BE2C (cell line): ENCODE measurements around the gene PREX1.

Experiments
- DNase-seq: peaks from one replicate; pipeline ENCODE4 v3.0.0-alpha.2; 2020
- H3K27me3 ChIP-seq: fragments of 250-450 bp; sonication (Bioruptor Pico); 2 replicates; pipeline ENCODE4 v1.5.1; 2020; ENCODE audit warnings: mild to moderate bottlenecking
- H3K36me3 ChIP-seq: fragments of 250-450 bp; sonication (Bioruptor Pico); 2 replicates; pipeline ENCODE4 v1.5.1; 2020; ENCODE audit warnings: mild to moderate bottlenecking
- H3K4me1 ChIP-seq: fragments of 250-450 bp; sonication (Bioruptor Pico); 2 replicates; pipeline ENCODE4 v1.5.1; 2020
- H3K4me3 ChIP-seq: 2 replicates; pipeline ENCODE4 v1.5.1; 2011; ENCODE audit warnings: low read depth, low read length
- H3K9me3 ChIP-seq: fragments of 250-450 bp; sonication (Bioruptor Pico); 2 replicates; pipeline ENCODE4 v1.5.1; 2020
- CTCF ChIP-seq: IDR thresholded peaks from 2 replicates; pipeline ENCODE4 v1.5.1; 2012; ENCODE audit warnings: mild to moderate bottlenecking, low read depth, low read length

PREX1 gene

GRCh38 chr20:48824830-48825565 is 2.8 kb downstream of the PREX1 start:
- no peak for TF ChIP-seq CTCF
- no peak overlapping the region for H3K4me3 ChIP-seq
- H3K4me1 ChIP-seq = no peaks in the 10 kb centered on the region
- H3K9me3 ChIP-seq = no peaks in the 10 kb centered on the region
- DNase-seq = no peak
- no peaks in the 10 kb centered on the region for H3K36me3 ChIP-seq
- peaks cover 9% of the 10 kb centered on the region for H3K27me3 ChIP-seq

GRCh38 chr20:48823960-48824498 is 3.8 kb downstream of the PREX1 start:
- H3K27me3 ChIP-seq = peaks cover 9% of the 10 kb centered on the region
- no peaks in the 10 kb centered on the region for H3K36me3 ChIP-seq
- no peaks in the 10 kb centered on the region for H3K4me1 ChIP-seq
- DNase-seq = no peak
- no peak for TF ChIP-seq CTCF
- H3K4me3 ChIP-seq = no peak overlapping the region
- H3K9me3 ChIP-seq = no peaks in the 10 kb centered on the region

GRCh38 chr20:48823476-48823875 is 4.3 kb downstream of the PREX1 start:
- Histone ChIP-seq H3K36me3 (no peaks in the 10 kb centered on the region), H3K9me3 (no peaks in the 10 kb centered on the region), H3K4me3 (no peak overlapping the region), H3K27me3 (peaks cover 9% of the 10 kb centered on the region), H3K4me1 (no peaks in the 10 kb centered on the region)
- no peak for TF ChIP-seq CTCF
- DNase-seq = no peak

GRCh38 chr20:48822879-48823385 is 4.9 kb downstream of the PREX1 start:
- Histone ChIP-seq H3K9me3 (no peaks in the 10 kb centered on the region), H3K27me3 (peaks cover 9% of the 10 kb centered on the region), H3K4me3 (no peak overlapping the region), H3K36me3 (no peaks in the 10 kb centered on the region), H3K4me1 (no peaks in the 10 kb centered on the region)
- TF ChIP-seq CTCF = no peak
- no peak for DNase-seq

GRCh38 chr20:48822178-48822577 is 5.6 kb downstream of the PREX1 start:
- Histone ChIP-seq H3K4me1 (no peaks in the 10 kb centered on the region), H3K4me3 (no peak overlapping the region), H3K27me3 (peaks cover 5% of the 10 kb centered on the region), H3K36me3 (no peaks in the 10 kb centered on the region), H3K9me3 (no peaks in the 10 kb centered on the region)
- no peak for DNase-seq
- no peak for TF ChIP-seq CTCF

- no peaks in the 10 kb centered on the region for H3K4me1 ChIP-seq
- H3K9me3 ChIP-seq = no peaks in the 10 kb centered on the region
- no peak for DNase-seq
- no peak overlapping the region for H3K4me3 ChIP-seq
- TF ChIP-seq CTCF = no peak
- no peaks in the 10 kb centered on the region for H3K27me3 ChIP-seq
- H3K36me3 ChIP-seq = no peaks in the 10 kb centered on the region
These were observed 6.4 kb downstream of the PREX1 start for GRCh38 chr20:48821261-48821920.
